ENCODE data around the gene DCAF6.

GRCh38 chr1:167893798-167894197, 42.7 kb upstream of the DCAF6 start:
- TF ChIP-seq CTCF (conservative IDR thresholded peaks at IDR 0.05 in 1 of 2, IDR thresholded peaks at IDR 0.05 in 1 of 2; ENCODE audit: extremely low read depth in 1 of 2, insufficient read depth in 1 of 2, low read depth in 1 of 2, low read length in 2 of 2) (no peak), EZH2 (IDR thresholded peaks at IDR 0.05; ENCODE audit: borderline replicate concordance, low read length) (no peak)

Data from mammary epithelial cell (primary cell).